HG03439 (cell line): ENCODE data around the gene PCSK6.

ENCODE experiments used
- ATAC-seq: cut with Tn5 transposase; IDR thresholded peaks from one replicate; pipeline ENCODE4 v1.9.1; 2021; ENCODE audit warnings: mild to moderate bottlenecking, moderate library complexity; ENCODE audit not compliant: unreplicated experiment

PCSK6 gene

GRCh38 chr15:101523560-101523940, 34.0 kb upstream of the PCSK6 start:
- ATAC-seq = no peak

- no peak for ATAC-seq
Observed at GRCh38 chr15:101522621-101523559, 33.4 kb upstream of the PCSK6 start.

GRCh38 chr15:101522091-101522490, 32.6 kb upstream of the PCSK6 start:
- ATAC-seq = no peak

GRCh38 chr15:101521591-101521990, 32.1 kb upstream of the PCSK6 start:
- ATAC-seq = no peak

DNA sequence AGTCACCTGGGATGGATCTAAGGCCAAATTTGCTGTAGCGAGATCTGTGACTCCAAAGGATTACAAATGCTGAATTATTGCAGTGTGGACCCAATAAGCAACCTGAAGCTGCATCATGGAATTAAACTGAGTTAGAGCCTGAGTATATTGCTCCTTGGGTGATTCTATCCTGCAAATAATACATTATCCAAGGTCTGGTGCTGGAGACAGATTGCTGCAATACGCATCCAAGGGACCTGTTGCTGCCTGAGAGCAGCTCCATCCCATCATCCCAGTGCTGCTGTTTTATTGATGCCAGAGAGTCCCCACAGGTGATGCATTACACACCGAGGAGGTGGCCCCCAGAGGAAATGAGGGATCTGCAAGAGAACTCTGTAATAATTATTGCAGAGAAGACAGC, 31.6 kb upstream of the PCSK6 start:
- ATAC-seq = no peak

DNA sequence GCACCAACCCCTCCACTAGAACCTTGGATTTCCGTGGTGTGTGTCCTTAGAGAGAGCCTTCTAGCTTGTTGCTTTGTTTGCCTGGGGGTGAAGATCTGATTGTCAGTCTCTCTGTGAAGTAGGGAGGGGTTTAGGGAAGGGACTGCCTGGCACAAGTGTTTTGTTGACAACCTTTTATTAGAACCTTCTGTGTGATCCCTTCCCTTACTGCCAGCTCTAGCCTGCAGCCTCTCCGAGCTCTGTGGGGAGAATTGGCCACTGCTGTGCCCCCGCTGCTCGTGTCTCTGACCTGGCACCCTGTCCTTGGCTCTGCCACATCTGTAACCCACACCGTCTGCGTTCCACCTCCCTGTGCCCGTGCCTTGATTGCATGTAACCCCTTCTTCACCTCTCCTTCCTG, 30.9 kb upstream of the PCSK6 start:
- no peak for ATAC-seq

GRCh38 chr15:101517504-101517903, 28.0 kb upstream of the PCSK6 start:
- ATAC-seq = no peak

DNA sequence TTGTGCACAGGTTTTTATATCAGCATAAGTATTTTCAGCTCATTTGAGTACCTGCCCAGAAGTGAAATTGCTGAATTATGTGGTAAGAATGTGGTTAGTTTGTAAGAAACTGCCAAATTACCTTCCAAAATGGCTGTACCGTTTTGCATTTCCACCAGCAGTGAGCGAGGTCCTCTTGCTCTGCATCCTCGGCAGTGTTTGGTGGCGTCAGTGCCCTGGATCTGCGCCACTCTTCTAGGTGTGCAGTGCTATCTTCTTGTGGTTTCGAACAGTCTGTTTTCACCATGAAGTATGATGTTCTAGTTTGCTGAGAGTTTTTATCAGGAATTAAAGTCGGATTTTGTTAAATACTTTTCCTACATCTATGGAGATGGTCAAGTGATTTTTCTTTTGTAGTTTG, 24.8 kb upstream of the PCSK6 start:
- no peak for ATAC-seq

- no peak for ATAC-seq
Observed at GRCh38 chr15:101511717-101512116, 22.2 kb upstream of the PCSK6 start.

DNA sequence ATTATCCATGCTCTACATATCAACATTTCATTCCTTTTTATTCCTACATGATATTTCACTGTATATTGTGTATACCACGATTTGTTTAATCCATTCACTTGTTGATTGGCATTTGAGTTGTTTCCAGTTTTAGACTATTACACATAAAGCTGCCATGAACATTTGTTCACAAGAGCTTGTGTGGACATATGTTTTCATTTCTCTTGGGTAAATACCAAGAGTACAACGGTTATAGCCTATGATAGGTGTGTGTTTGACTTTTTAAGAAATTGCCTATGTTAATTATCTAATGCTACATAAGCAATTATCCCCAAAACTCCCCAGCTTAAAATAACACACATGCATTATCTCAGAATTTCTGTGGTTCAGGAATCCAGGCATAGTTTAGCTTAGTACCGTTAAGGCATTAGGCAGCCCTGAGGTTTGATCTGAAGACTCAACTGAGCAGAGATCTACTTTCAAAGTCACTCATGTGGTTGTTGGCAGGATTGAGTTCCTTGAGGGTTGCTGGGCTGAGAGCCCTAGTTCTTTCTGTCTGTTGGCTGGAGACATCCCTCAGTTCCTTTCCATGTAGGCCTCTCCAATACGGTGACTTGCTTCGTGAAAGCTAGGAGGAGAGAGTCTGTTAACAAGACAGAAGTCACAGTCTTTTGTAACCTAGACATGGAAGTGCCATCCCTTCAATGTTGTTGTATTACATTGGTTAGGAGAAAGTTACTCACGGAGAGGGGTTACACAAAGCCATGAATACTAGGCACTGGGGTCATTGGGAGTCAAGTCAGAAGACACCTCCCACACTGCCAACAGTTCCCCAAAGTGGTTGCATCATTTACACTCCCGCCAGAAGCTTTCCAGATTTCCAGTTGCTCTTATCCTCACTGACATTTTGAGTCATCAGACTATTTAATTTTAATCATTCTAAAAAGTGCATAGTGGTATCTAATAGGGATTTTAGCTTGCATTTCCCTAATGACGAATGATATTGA, 21.0 kb upstream of the PCSK6 start:
- no peak for ATAC-seq

DNA sequence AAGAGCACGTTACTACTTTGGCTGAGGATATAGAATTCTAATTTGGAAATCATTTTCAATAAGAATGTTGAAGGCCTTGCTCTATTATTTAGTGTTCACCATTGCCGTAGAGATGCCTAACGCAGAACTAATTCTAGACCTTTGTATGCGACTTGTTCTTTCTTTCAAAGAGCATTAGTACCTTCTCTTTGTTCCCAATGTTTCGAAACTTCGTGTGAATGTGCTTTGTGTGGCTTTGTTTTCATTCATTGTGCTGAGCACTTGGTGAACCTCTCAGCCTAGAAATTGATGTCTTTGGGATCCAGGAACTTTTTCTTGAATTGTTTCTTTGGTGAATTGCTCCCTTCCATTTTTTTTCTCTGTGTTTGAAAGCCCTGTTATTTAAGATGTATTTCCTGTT, 19.8 kb upstream of the PCSK6 start:
- no peak for ATAC-seq

GRCh38 chr15:101506491-101506890, 17.0 kb upstream of the PCSK6 start:
- ATAC-seq = no peak

- ATAC-seq = no peak
Observed at GRCh38 chr15:101505610-101506337, 16.3 kb upstream of the PCSK6 start.

DNA sequence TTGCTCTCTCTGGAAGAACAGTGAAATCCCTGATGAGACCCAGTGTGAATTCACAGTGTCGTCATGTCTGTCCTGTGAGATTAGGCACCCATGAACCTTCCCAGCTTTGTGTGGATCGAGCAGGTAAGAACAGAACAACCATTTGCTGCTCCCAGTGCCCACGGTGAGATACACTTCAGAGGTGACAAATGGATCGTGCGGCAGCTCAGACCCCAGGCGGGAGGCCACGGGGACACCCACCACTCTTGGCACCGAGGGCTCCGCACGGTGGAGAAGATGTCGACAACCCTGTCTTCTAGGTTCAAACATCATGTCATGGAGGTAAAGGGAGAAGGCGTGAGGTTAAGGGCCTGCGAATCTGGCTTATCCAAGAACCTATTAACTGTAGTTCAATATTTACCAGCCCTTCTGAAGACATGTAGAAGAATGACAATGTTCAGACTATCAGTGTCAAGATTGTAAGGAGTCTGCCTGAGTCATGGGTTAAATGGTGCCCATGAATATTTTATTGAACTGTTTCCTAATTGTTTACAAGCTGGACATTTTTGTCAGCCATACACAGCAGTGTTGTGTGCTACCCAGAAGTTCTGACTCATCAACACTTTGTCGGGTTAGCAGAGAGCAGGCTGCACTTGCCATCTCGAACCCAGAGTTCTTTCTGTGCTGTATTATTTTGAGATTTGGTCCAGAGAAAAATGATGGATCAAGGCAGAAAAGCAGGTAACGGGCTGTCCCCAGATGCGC, 15.5 kb upstream of the PCSK6 start:
- no peak for ATAC-seq

DNA sequence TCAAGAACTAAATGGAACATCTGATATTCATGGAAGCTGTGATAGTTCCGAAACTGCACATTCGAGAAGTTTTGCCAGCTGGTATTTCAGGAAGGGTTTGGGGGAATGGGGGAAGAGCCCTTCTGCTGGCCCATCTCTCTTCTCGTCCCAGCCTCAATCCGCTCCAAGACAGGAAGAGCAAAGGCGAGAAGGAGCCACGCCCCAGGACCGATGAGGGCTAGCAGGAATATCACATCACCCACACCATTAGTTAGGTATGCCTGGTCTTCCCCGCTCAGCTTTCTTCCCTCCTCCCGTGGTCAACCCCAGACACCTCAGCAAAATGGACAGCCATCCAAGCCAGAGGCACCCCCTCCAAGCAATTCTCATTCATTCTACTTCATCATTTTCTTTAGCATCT, 14.9 kb upstream of the PCSK6 start:
- no peak for ATAC-seq

- no peak for ATAC-seq
Observed at GRCh38 chr15:101503296-101503599, 13.7 kb upstream of the PCSK6 start.

- no peak for ATAC-seq
Observed at GRCh38 chr15:101502572-101503295, 13.2 kb upstream of the PCSK6 start.

DNA sequence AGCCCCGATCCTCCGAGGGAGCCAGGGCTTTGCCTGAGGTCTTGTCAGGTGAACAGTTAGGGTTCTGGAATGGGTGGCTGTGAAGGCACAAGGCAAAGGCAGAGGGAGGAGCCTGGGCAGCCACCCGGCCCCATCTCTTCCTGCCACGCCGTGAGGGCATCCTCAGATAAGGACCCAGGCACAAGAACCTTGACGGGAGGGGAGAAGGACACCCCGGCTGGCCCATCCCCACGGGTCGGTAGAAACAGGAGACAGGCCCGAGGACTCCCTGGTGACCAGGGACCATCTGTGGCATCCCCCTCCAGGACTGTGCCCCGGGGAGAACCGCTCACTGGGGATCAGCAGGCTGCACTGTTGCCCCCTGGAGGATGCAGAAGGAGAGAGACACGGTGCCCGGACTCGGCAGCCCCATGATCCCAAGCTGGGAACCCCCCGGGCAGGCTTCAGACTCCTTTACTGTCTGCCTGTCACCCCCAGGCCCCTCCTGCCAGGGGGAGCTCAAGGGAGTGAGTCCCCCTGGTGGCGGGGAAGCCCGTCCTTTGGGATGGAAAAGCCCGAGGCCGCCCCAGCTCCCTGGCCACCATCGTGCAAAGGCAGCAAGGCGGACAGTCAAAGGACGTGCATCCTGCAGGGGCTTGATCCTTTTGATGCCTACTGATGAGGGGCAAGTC, 12.3 kb upstream of the PCSK6 start:
- no peak for ATAC-seq

DNA sequence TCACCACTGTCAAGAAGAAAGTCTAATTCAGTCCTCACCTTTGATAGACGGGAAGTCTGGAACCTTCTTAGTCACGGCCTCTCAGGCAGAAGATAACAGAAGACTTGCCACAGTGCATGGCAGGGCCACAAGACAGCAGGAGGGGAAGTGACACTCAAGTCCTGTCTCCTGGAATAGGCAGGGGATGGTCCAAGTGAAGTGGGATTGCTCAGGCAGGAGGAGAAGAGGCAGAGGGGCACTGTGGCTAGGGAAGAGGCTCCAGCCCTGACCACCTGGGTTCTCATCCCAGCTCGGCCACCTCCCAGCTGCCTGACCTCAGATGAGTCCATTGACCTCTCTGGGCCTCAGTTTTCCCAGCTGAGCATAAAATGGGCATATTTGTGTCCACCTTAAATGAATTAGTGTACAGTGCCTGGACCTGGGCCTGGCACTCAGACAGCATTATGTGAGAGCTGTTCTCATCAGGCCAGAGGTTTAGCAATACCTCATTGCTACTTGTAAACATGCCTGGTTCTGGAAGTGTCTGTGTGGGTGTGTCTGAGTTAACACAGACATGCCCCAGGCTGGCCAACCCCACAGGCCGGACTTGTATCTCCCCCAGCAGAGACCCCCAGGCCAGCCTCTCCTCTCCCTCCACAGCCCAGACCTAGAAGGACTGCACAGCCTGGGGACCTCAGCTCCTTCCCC, 11.5 kb upstream of the PCSK6 start:
- ATAC-seq = no peak
